Measurements from ENCODE around the gene TBC1D22A.

The TBC1D22A gene

GRCh38 chr22:46995501-46996360, 233.3 kb downstream of the TBC1D22A start:
- H3K4me3 ChIP-seq (ENCODE audit: low read depth, low read length), result no peak overlapping the region
- ChIA-PET POLR2A (no interaction called here), CTCF (interaction anchor here (1.0 to 1.4 kb wide), 2 partner anchors 7 to 16 kb away, joined by 3 to 4 read pairs; no protein-coding TSS in a partner anchor)
- DNase-seq (ENCODE audit: low read depth, low spot score), result no peak
- no peak for TF ChIP-seq CTCF (IDR thresholded peaks at IDR 0.05; ENCODE audit: insufficient read depth, low read length, missing control alignments)

- no peak for DNase-seq (ENCODE audit: low read depth, low spot score)
These were observed 234.3 kb downstream of the TBC1D22A start for GRCh38 chr22:46996595-46997310.

GRCh38 chr22:46997311-46997970, 235.0 kb downstream of the TBC1D22A start:
- no peak for DNase-seq (ENCODE audit: low read depth, low spot score)
- H3K4me3 ChIP-seq (ENCODE audit: low read depth, low read length), result no peak overlapping the region
- ChIA-PET CTCF (interaction anchor here (0.8 to 1.4 kb wide), 3 partner anchors 9 to 199 kb away, joined by 3 read pairs; no protein-coding TSS in a partner anchor), POLR2A (no interaction called here)
- TF ChIP-seq CTCF (IDR thresholded peaks at IDR 0.05; ENCODE audit: insufficient read depth, low read length, missing control alignments), result no peak

More at GRCh38 chr22:46996595-46997310, 234.3 kb downstream of the TBC1D22A start:
- ChIA-PET CTCF (interaction anchor here (0.8 to 1.4 kb wide), 4 partner anchors 8 to 198 kb away, joined by 3 to 4 read pairs (median 3); no protein-coding TSS in a partner anchor), POLR2A (no interaction called here)
- peak; percentile 1 for TF ChIP-seq CTCF (IDR thresholded peaks at IDR 0.05; ENCODE audit: insufficient read depth, low read length, missing control alignments)
- no peak overlapping the region for H3K4me3 ChIP-seq (ENCODE audit: low read depth, low read length)

GRCh38 chr22:46998331-46998730, 235.9 kb downstream of the TBC1D22A start:
- H3K4me3 ChIP-seq (ENCODE audit: low read depth, low read length), result no peak overlapping the region
- ChIA-PET POLR2A (no interaction called here), CTCF (interaction anchor here (1.1 to 1.3 kb wide), 2 partner anchors 13 to 200 kb away, joined by 3 read pairs; no protein-coding TSS in a partner anchor)
- DNase-seq (ENCODE audit: low read depth, low spot score), result no peak
- TF ChIP-seq CTCF (IDR thresholded peaks at IDR 0.05; ENCODE audit: insufficient read depth, low read length, missing control alignments), result no peak

GRCh38 chr22:47000256-47000655, 237.8 kb downstream of the TBC1D22A start:
- ChIA-PET CTCF (no interaction called here), POLR2A (no interaction called here)
- no peak for DNase-seq (ENCODE audit: low read depth, low spot score)
- TF ChIP-seq CTCF (IDR thresholded peaks at IDR 0.05; ENCODE audit: insufficient read depth, low read length, missing control alignments), result no peak
- H3K4me3 ChIP-seq (ENCODE audit: low read depth, low read length), result no peak overlapping the region
